ENCODE measurements around the gene IKZF1.

GRCh38 chr7:50393547-50394252, 89.2 kb downstream of the IKZF1 start:
- no peak for TF ChIP-seq CTCF (IDR thresholded peaks at IDR 0.05)
- no peak for TF ChIP-seq TCF7L2 (IDR thresholded peaks at IDR 0.05; ENCODE audit: low read depth, low read length)
- no peak for TF ChIP-seq REST (IDR thresholded peaks at IDR 0.05; ENCODE audit: insufficient read depth in 1 of 2, low read depth in 2 of 2, low read length in 1 of 2)
- no peak for TF ChIP-seq POLR2AphosphoS5 (IDR thresholded peaks at IDR 0.05; ENCODE audit: low read depth, low read length)
- TF ChIP-seq SIN3A (IDR thresholded peaks at IDR 0.05; ENCODE audit: borderline replicate concordance, insufficient read depth, low read depth, low read length) = no peak
